HG02763 (cell line): ENCODE results near the gene LIPT2.
"Not testable (repeated sequence)": the region's sequence is repeated elsewhere in the genome, so short reads cannot be mapped to it uniquely, and the experiment has no call there.

ENCODE experiments used
- ATAC-seq: cut with Tn5 transposase; IDR thresholded peaks from one replicate; pipeline ENCODE4 v1.9.1; 2021; ENCODE audit warnings: mild to moderate bottlenecking, moderate library complexity; ENCODE audit not compliant: unreplicated experiment

Gene LIPT2

GRCh38 chr11:74492974-74493790 lies at the start of gene LIPT2:
LIPT2 (minus strand) TSS chr11:74493724; CDS start chr11:74493703, 21 bp downstream.
- ATAC-seq, result peak; percentile 95

- no peak for ATAC-seq
Measured at GRCh38 chr11:74541466-74541865, 47.9 kb upstream of the LIPT2 start.

GRCh38 chr11:74540270-74540669 lies 46.7 kb upstream of the LIPT2 start:
- ATAC-seq, result no peak

GRCh38 chr11:74538680-74539079 lies 45.2 kb upstream of the LIPT2 start:
- no peak for ATAC-seq

GRCh38 chr11:74535371-74536160 lies 42.0 kb upstream of the LIPT2 start:
- no peak for ATAC-seq

GRCh38 chr11:74534946-74535275 lies 41.4 kb upstream of the LIPT2 start:
- ATAC-seq, result not testable (repeated sequence)

- no peak for ATAC-seq
Measured at GRCh38 chr11:74534216-74534945, 40.9 kb upstream of the LIPT2 start.

GRCh38 chr11:74533421-74533820 lies 39.9 kb upstream of the LIPT2 start:
- no peak for ATAC-seq

GRCh38 chr11:74532501-74533246 lies 39.1 kb upstream of the LIPT2 start:
- no peak for ATAC-seq

- ATAC-seq, result no peak
Measured at GRCh38 chr11:74524978-74525377, 31.5 kb upstream of the LIPT2 start.

- ATAC-seq, result no peak
Measured at GRCh38 chr11:74524501-74524900, 31.0 kb upstream of the LIPT2 start.

- ATAC-seq, result no peak
Measured at GRCh38 chr11:74522776-74523175, 29.3 kb upstream of the LIPT2 start.

- ATAC-seq, result no peak
Measured at GRCh38 chr11:74521666-74522252, 28.2 kb upstream of the LIPT2 start.

- no peak for ATAC-seq
Measured at GRCh38 chr11:74520927-74521665, 27.6 kb upstream of the LIPT2 start.

- ATAC-seq, result no peak
Measured at GRCh38 chr11:74520316-74520715, 26.8 kb upstream of the LIPT2 start.

GRCh38 chr11:74519710-74520109 lies 26.2 kb upstream of the LIPT2 start:
- ATAC-seq, result no peak

GRCh38 chr11:74517592-74517991 lies 24.1 kb upstream of the LIPT2 start:
- ATAC-seq, result not testable (repeated sequence)

GRCh38 chr11:74507582-74507981 lies 14.1 kb upstream of the LIPT2 start:
- ATAC-seq, result no peak

- no peak for ATAC-seq
Measured at GRCh38 chr11:74506823-74507222, 13.3 kb upstream of the LIPT2 start.

- no peak for ATAC-seq
Measured at GRCh38 chr11:74505911-74506310, 12.4 kb upstream of the LIPT2 start.
